Heart left ventricle (tissue), 16 donors: ENCODE measurements around the gene CPPED1. TPM values are rescaled to one million over a fixed set of nuclear protein-coding genes. Genes with fewer than 3 reads are reported as not detected.

ENCODE experiments used
- ATAC-seq, 4 donors: fragments of 200-7000 bp; cut with Tn5 transposase; one replicate each; pipeline ENCODE4 v1.9.1; 2020 to 2022; ENCODE audit warnings: moderate library complexity in 4 of 4, mild to moderate bottlenecking in 3 of 4, moderate number of reproducible peaks in 1 of 4
- DNase-seq, 5 donors: peaks; one replicate each; pipeline ENCODE4 v3.0.0-alpha.2; 2020
- H3K27ac ChIP-seq, 12 donors: fragments of 200-600 bp; sonication (generic) in 4 of 12; one replicate each; pipeline versions ENCODE4 v1.5.0 to v1.8.0; 2016 to 2022; ENCODE audit warnings: mild to moderate bottlenecking in 2 of 12
- H3K27me3 ChIP-seq, 9 donors: fragments of 200-600 bp; sonication (generic) in 2 of 9; one replicate each; pipeline versions ENCODE4 v1.5.1 to v1.8.0; 2016 to 2022; ENCODE audit warnings: mild to moderate bottlenecking in 3 of 9
- H3K36me3 ChIP-seq, 9 donors: fragments of 200-600 bp; sonication (generic) in 2 of 9; one replicate each; pipeline versions ENCODE4 v1.5.0 to v1.8.0; 2018 to 2022; ENCODE audit warnings: mild to moderate bottlenecking in 2 of 9
- H3K4me1 ChIP-seq, 12 donors: fragments of 200-600 bp; sonication (generic) in 4 of 12; one replicate each; pipeline versions ENCODE4 v1.5.0 to v1.8.0; 2016 to 2022; ENCODE audit warnings: mild to moderate bottlenecking in 3 of 12
- H3K4me3 ChIP-seq, 12 donors: fragments of 200-600 bp; sonication (generic) in 4 of 12; one replicate each; pipeline versions ENCODE4 v1.5.0 to v1.8.0; 2017 to 2022; ENCODE audit warnings: mild to moderate bottlenecking in 9 of 12, moderate library complexity in 4 of 12
- H3K9me3 ChIP-seq, 12 donors: fragments of 200-600 bp; sonication (generic) in 4 of 12; one replicate each; pipeline versions ENCODE4 v1.5.0 to v1.8.0; 2016 to 2022; ENCODE audit warnings: mild to moderate bottlenecking in 1 of 12
- CTCF ChIP-seq, 12 donors: fragments of 200-600 bp; sonication (generic) in 4 of 12; IDR thresholded peaks; one replicate each; pipeline versions ENCODE4 v1.5.0 to v1.8.0; 2018 to 2022; ENCODE audit warnings: antibody characterized with exemption in 12 of 12, mild to moderate bottlenecking in 5 of 12
- POLR2A ChIP-seq, 2 donors: fragments of 450-650 bp; IDR thresholded peaks; one replicate each; pipeline ENCODE4 v1.6.1; 2017; ENCODE audit warnings: antibody characterized with exemption in 2 of 2, mild to moderate bottlenecking in 2 of 2, moderate library complexity in 2 of 2
- WGBS, 4 donors: extraction: QIAGEN DNeasy Blood & Tissue Kit in 2 of 4; methylation state at CpG; one replicate each; pipeline versions ENCODE4 v1.1.5 to v1.1.7; 2013 to 2018; 5-methylcytosine and 5-hydroxymethylcytosine counted together
- intact Hi-C, 10 donors: fragments of 100-400 bp; cut with DNase I; formaldehyde crosslinking; loops; one replicate each; pipeline versions ENCODE4 v1.11.1 to v1.14.2; 2022
- polyA plus RNA-seq, 2 donors: library from polyadenylated mRNA; stranded (reverse); fragments of 200-250 nt; gene quantifications; one replicate each; pipeline ENCODE4 v1.2.3, GENCODE V29; 2013
- total RNA-seq, 9 donors: library from RNA; depleted of rRNA in 2 of 9; stranded (reverse); fragments of >200 nt in 2 of 9; fragmentation: NEBNext Ultra II Directional in 3 of 9; extraction: Animal tissue kit (Norgen Biotek cat#: 25700) in 3 of 9; gene quantifications; one replicate each; pipeline versions ENCODE4 v1.1.0 to v1.2.4, GENCODE V29; 2016 to 2023
- donor health status: ischemic (EF 13 %, LVEDD 7.1; RV severe dilation, severe dysfunction).
- donor health status: healthy with polysubstance abuse.
- donor health status: DM: no; HTN: yes; CAD: no.
- donor health status: DM: no; HTN: no; CAD: no.
- donor health status: ischemic (EF 25% LVEDD 6.9; RV normal size, moderate dysfunction).
- donor health status: ischemic (EF 25% LVEDD 5.7; RV mildly dilated, moderate dysfunction).
- donor health status: healthy.
- donor health status: DM: yes; HTN: yes; CAD: no.
- donor health status: ischemic (EF 35%, LVEDD 5.7; RV mildly dilated, moderate dysfunction).
- donor health status: nonischemic (EF 11% LVEDD 7.7; RV severe dilation, severe dysfunction).
- donor health status: DM: yes; HTN: yes; CAD: no.
- donor health status: PGD.
- donor health status: ischemic (EF 29% LVEDD 5.4; RV normal size, mild dysfunction).
- donor health status: nonischemic (EF 23%, LVEDD 6.1; RV moderate dilation, normal function).

CPPED1 gene
- total and polyA plus RNA-seq, 11 donors, result 5.6 to 25.1 (median 11.7) TPM

DNA sequence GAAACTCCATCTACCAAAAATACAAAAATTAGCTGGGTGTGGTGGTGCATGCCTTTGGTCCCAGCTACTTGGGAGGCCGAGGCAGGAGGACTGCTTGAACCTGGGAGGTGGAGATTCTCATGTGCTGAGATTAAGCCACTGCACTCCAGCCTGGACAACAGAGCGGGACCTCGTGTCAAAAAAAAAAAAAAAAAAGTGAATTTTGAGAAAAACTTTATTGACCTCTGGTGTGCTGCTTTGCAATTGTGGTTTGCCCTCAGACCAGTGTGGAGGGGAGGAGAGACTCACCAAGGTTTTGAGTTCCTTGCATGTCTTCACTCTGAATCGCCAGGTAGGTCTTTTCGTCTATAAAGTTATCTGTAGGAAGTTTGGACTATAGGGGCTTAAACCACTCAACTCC is 145.2 kb downstream of the CPPED1 start:
- H3K36me3 ChIP-seq, result peaks cover 0 to 7% (median 0%) of the 10 kb centered on the region in 9 donors
- TF ChIP-seq POLR2A (IDR thresholded peaks at IDR 0.05) (no peak), CTCF (IDR thresholded peaks at IDR 0.05) (no peak)
- H3K9me3 ChIP-seq, result peaks cover 0 to 21% (median 4%) of the 10 kb centered on the region in 12 donors
- no peaks in the 10 kb centered on the region for H3K4me1 ChIP-seq
- intact Hi-C loops, result no loop called here
- no peak for DNase-seq
- ATAC-seq, result no peak
- H3K4me3 ChIP-seq, result no peak overlapping the region
- WGBS, 4 donors, result 94 to 96% (median 94%) methylated on average over 5 of the region's 5 CpGs
- no peak overlapping the region for H3K27ac ChIP-seq
- H3K27me3 ChIP-seq, result no peaks in the 10 kb centered on the region

- ATAC-seq (no peak), DNase-seq (no peak)
- intact Hi-C loops, result no loop called here
- H3K36me3 ChIP-seq, result no peaks in the 10 kb centered on the region
- H3K4me3 ChIP-seq, result no peak overlapping the region
- no peaks in the 10 kb centered on the region for H3K4me1 ChIP-seq
- no peak for TF ChIP-seq CTCF (IDR thresholded peaks at IDR 0.05)
- no peak for TF ChIP-seq POLR2A (IDR thresholded peaks at IDR 0.05)
- 48 to 73% (median 66%) methylated on average over 11 of the region's 11 CpGs for WGBS, 4 donors
- peaks cover 0 to 21% (median 4%) of the 10 kb centered on the region in 12 donors for H3K9me3 ChIP-seq
- no peaks in the 10 kb centered on the region for H3K27me3 ChIP-seq
- no peak overlapping the region for H3K27ac ChIP-seq
Observed at GRCh38 chr16:12655537-12655936, 148.2 kb downstream of the CPPED1 start.

DNA sequence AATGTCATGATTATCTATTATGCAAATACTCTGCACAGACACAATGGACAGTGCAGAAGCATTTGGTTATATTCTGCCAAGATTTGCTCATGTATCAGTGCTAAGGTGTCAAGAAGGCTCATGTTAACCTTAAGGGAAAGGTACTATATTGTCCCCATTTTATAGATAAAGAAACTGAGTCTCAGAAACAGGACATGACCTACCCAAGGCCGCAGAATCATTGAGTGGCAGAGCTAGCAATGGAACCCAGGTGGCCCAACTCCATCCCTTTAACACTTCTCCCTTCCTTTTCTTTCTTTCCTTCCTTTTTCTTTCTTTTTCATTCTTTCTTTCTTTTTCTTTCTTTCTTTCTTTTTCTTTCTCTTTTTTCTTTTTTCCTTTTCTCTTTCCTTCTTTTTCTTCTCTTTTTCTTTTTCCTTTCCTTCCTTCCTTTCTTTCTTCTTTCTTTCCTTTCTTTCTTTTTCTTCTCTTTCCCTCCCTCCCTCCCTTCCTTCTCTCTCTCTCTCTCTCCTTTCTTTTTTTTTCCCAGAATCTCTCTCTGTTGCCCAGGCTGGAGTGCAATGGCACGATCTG is 149.8 kb downstream of the CPPED1 start:
- no peak overlapping the region for H3K4me3 ChIP-seq
- 77 to 82% (median 80%) methylated on average over 2 of the region's 2 CpGs for WGBS, 4 donors
- H3K27me3 ChIP-seq, result peaks cover 0 to 8% (median 0%) of the 10 kb centered on the region in 9 donors
- DNase-seq, result no peak
- peaks cover 0 to 20% (median 4%) of the 10 kb centered on the region in 12 donors for H3K9me3 ChIP-seq
- ATAC-seq, result no peak
- H3K4me1 ChIP-seq, result no peaks in the 10 kb centered on the region
- no peak overlapping the region for H3K27ac ChIP-seq
- H3K36me3 ChIP-seq, result no peaks in the 10 kb centered on the region
- TF ChIP-seq POLR2A (IDR thresholded peaks at IDR 0.05) (no peak), CTCF (IDR thresholded peaks at IDR 0.05) (no peak)
- intact Hi-C loops, result no loop called here

DNA sequence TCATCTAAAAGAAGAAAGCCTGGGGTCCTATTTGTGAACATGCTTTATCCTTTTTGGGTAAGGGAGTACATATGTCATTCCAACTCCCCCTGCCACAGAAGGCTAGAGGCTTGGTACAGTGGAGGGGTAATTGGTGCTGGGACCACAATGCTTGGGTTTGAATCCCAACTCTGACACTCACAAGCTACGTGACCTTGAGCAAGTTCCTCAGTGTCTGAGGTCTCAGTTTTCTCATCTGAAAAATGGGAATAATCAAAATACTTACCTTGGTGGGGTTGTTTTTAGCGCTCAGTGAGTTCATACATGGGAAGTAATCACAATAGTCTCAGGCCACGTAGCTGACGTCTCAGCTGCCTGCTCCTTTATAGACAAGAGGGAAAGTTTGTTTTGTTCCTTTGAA is 150.8 kb downstream of the CPPED1 start:
- H3K36me3 ChIP-seq, result no peaks in the 10 kb centered on the region
- no peaks in the 10 kb centered on the region for H3K4me1 ChIP-seq
- peaks cover 0 to 13% (median 2%) of the 10 kb centered on the region in 12 donors for H3K9me3 ChIP-seq
- ATAC-seq (no peak), DNase-seq (no peak)
- intact Hi-C loops, result no loop called here
- H3K27ac ChIP-seq, result no peak overlapping the region
- H3K27me3 ChIP-seq, result peaks cover 0 to 8% (median 0%) of the 10 kb centered on the region in 9 donors
- no peak for TF ChIP-seq POLR2A (IDR thresholded peaks at IDR 0.05)
- no peak for TF ChIP-seq CTCF (IDR thresholded peaks at IDR 0.05)
- WGBS, 4 donors, result 82 to 87% (median 84%) methylated on average over 4 of the region's 4 CpGs
- no peak overlapping the region for H3K4me3 ChIP-seq
